Caco-2 (cell line): ENCODE data around the gene SKIC8. TPM values are rescaled to one million over a fixed set of nuclear protein-coding genes. Genes with fewer than 3 reads are reported as not detected.

Source experiments
- BruUV-seq: library from RNA; stranded (reverse); fragments of 400-500 nt; replicated peaks from 2 replicates; lab custom pipeline; 2021; lab: Mats Ljungman, UMichigan
- CTCF ChIA-PET: fragments of 300-600 bp; sonication (Branson Sonifier 250); formaldehyde crosslinking; loops from one replicate; lab custom pipeline; 2022; ENCODE audit warnings: antibody characterized with exemption; lab: Charles Lee
- POLR2A ChIA-PET: fragments of 300-600 bp; sonication (Branson Sonifier 250); formaldehyde crosslinking; loops from one replicate; lab custom pipeline; 2022; ENCODE audit warnings: antibody characterized with exemption; lab: Charles Lee
- DNase-seq, 2 experiments: peaks; one replicate each; pipeline versions ENCODE4 v3.0.0 to v3.0.0-alpha.2; 2020 to 2022
- H3K27me3 ChIP-seq: replicated peaks from 2 replicates; pipeline ENCODE4 v1.6.0; 2011; ENCODE audit warnings: low read length; ENCODE audit not compliant: control insufficient read depth, insufficient read depth
- H3K36me3 ChIP-seq: 2 replicates; pipeline ENCODE4 v1.5.1; 2011; ENCODE audit warnings: low read length; ENCODE audit not compliant: control insufficient read depth, insufficient read depth
- H3K4me1 ChIP-seq: fragments of 250-450 bp; sonication (Bioruptor Pico); 2 replicates; pipeline ENCODE4 v1.5.1; 2020; ENCODE audit warnings: mild to moderate bottlenecking
- H3K4me3 ChIP-seq: 2 replicates; pipeline ENCODE4 v1.5.1; 2011; ENCODE audit warnings: low read depth, mild to moderate bottlenecking, control low read depth, low read length
- H3K9me3 ChIP-seq: fragments of 250-450 bp; sonication (Bioruptor Pico); 2 replicates; pipeline ENCODE4 v1.5.1; 2020; ENCODE audit warnings: mild to moderate bottlenecking, moderate library complexity
- H3K27ac Mint-ChIP-seq: one replicate; pipeline ENCODE4 v1.8.0; 2022; ENCODE audit warnings: mixed read lengths; ENCODE audit not compliant: unreplicated experiment
- H3K27me3 Mint-ChIP-seq: one replicate; pipeline ENCODE4 v1.8.0; 2022; ENCODE audit warnings: mixed read lengths; ENCODE audit not compliant: insufficient read depth, unreplicated experiment
- H3K36me3 Mint-ChIP-seq: one replicate; pipeline ENCODE4 v1.8.0; 2022; ENCODE audit warnings: mild to moderate bottlenecking, mixed read lengths; ENCODE audit not compliant: insufficient read depth, unreplicated experiment
- H3K4me1 Mint-ChIP-seq: one replicate; pipeline ENCODE4 v1.8.0; 2022; ENCODE audit warnings: low read depth, mixed read lengths; ENCODE audit not compliant: unreplicated experiment
- H3K4me3 Mint-ChIP-seq: one replicate; pipeline ENCODE4 v1.8.0; 2022; ENCODE audit warnings: mild to moderate bottlenecking, moderate library complexity, mixed read lengths; ENCODE audit not compliant: unreplicated experiment
- H3K9me3 Mint-ChIP-seq: one replicate; pipeline ENCODE4 v1.8.0; 2022; ENCODE audit warnings: mixed read lengths; ENCODE audit not compliant: unreplicated experiment
- CTCF ChIP-seq, 2 experiments: fragments of 200-600 bp in 1 of 2; IDR thresholded peaks; 1 replicate in 1 of 2; 2 replicates in 1 of 2; pipeline versions ENCODE4 v1.5.1 to v1.8.0; 2011 to 2022; ENCODE audit warnings: antibody characterized with exemption in 1 of 2, control low read depth in 1 of 2, inconsistent platforms in 1 of 2, low read depth in 1 of 2, low read length in 1 of 2, mild to moderate bottlenecking in 1 of 2, moderate library complexity in 1 of 2; ENCODE audit not compliant: insufficient read depth in 1 of 2, severe bottlenecking in 1 of 2, unreplicated experiment in 1 of 2
- intact Hi-C: fragments of 100-400 bp; cut with micrococcal nuclease; formaldehyde crosslinking; loops from one replicate; pipeline ENCODE4 v1.10.0; 2022; ENCODE audit not compliant: unreplicated experiment
- total RNA-seq: library from RNA; stranded (reverse); gene quantifications from 2 replicates; pipeline ENCODE4 v1.2.3, GENCODE V29; 2022

The SKIC8 gene
- total RNA-seq, 1 experiment from 2014 or later: 45.7 TPM

DNA sequence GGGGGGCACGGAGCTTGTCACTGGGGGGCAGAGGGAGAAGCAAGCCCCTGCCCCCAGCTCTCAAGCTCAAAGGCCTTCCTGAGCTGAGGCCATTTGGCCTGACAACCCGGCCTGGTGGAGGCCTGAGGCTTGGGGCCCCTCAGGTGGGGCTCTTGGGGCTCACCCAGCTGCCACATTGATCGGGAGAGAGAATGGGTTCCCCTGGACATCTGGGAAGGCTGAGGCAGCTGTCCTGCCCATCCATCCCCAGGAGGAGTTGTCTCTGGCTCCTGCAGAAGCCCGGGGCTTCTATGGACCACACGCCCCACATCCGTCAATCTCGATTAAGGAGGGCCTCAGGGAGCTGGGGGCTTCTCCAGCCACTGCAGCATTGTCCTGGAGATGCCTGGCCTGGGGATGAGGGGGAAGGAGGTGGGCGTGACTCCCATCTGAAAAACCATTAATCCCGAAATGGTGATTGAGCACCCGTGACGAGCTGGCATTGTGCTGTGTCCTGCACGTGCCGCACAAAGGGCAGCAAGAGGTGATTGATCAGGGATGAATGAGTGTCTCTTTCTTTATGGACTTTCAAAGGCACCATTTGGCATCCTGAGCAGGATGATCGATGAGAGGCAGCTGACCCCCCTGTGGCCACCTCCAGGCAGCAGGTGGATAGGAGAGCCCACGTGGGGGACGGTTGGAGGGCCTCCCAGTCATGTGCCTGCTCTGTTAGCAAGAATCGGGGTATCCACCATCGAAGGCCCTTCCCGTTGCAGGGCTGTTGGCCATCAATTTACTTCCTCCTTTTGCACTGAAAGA, 23.5 kb upstream of the SKIC8 start:
- Mint-ChIP-seq H3K9me3 (no peaks in the 10 kb centered on the region), H3K4me3 (no peak overlapping the region), H3K27me3 (no peaks in the 10 kb centered on the region), H3K4me1 (peaks cover 8% of the 10 kb centered on the region), H3K27ac (no peak overlapping the region), H3K36me3 (no peaks in the 10 kb centered on the region)
- Histone ChIP-seq H3K27me3 (no peaks in the 10 kb centered on the region), H3K36me3 (no peaks in the 10 kb centered on the region), H3K9me3 (no peaks in the 10 kb centered on the region), H3K4me3 (no peak overlapping the region), H3K4me1 (peaks cover 11% of the 10 kb centered on the region)
- CTCF ChIA-PET: no interaction called here
- intact Hi-C loops: no loop called here
- POLR2A ChIA-PET: no interaction called here
- no peak for DNase-seq
- BruUV-seq: no TSS peak
- no peak for TF ChIP-seq CTCF (IDR thresholded peaks at IDR 0.05; ENCODE audit: insufficient read depth in 1 of 2, low read depth in 1 of 2, low read length in 1 of 2, severe bottlenecking in 1 of 2, unreplicated experiment in 1 of 2)

GRCh38 chr15:78322243-78322642, 22.8 kb upstream of the SKIC8 start:
- H3K4me3 Mint-ChIP-seq: no peak overlapping the region
- TF ChIP-seq CTCF (IDR thresholded peaks at IDR 0.05; ENCODE audit: insufficient read depth in 1 of 2, low read depth in 1 of 2, low read length in 1 of 2, severe bottlenecking in 1 of 2, unreplicated experiment in 1 of 2): no peak
- no peaks in the 10 kb centered on the region for H3K27me3 ChIP-seq
- H3K9me3 Mint-ChIP-seq: no peaks in the 10 kb centered on the region
- no peaks in the 10 kb centered on the region for H3K36me3 ChIP-seq
- ChIA-PET POLR2A (no interaction called here), CTCF (no interaction called here)
- intact Hi-C loops: no loop called here
- peaks cover 8% of the 10 kb centered on the region for H3K4me1 Mint-ChIP-seq
- H3K4me1 ChIP-seq: peaks cover 11% of the 10 kb centered on the region
- BruUV-seq: no TSS peak
- no peak for DNase-seq
- no peak overlapping the region for H3K4me3 ChIP-seq
- H3K36me3 Mint-ChIP-seq: no peaks in the 10 kb centered on the region
- H3K9me3 ChIP-seq: no peaks in the 10 kb centered on the region
- H3K27me3 Mint-ChIP-seq: no peaks in the 10 kb centered on the region
- no peak overlapping the region for H3K27ac Mint-ChIP-seq

DNA sequence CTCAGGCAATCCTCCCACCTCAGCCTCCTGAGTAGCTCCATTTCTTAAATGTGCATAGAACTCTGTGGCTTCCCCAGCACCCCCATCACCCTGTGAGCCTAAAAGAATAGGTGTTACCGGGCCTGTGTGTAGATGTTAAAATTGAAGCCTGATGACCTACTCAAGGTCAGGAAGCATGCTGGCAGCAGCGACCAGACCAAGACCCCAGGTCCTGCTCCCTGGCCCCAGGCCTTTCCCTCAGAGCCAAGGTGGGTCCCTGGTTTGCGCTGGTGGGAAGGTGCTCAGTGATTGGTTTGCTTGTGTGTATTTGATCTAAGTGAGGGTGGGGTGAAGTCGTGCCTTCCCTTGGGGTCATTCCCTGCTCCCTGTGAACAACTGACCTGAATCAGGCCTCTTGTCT, 22.4 kb upstream of the SKIC8 start:
- no peaks in the 10 kb centered on the region for H3K36me3 ChIP-seq
- peaks cover 11% of the 10 kb centered on the region for H3K4me1 ChIP-seq
- Mint-ChIP-seq H3K4me3 (no peak overlapping the region), H3K36me3 (no peaks in the 10 kb centered on the region), H3K27ac (no peak overlapping the region), H3K27me3 (no peaks in the 10 kb centered on the region), H3K9me3 (no peaks in the 10 kb centered on the region), H3K4me1 (peaks cover 8% of the 10 kb centered on the region)
- POLR2A ChIA-PET: no interaction called here
- no peak overlapping the region for H3K4me3 ChIP-seq
- H3K27me3 ChIP-seq: no peaks in the 10 kb centered on the region
- intact Hi-C loops: no loop called here
- TF ChIP-seq CTCF (IDR thresholded peaks at IDR 0.05; ENCODE audit: insufficient read depth in 1 of 2, low read depth in 1 of 2, low read length in 1 of 2, severe bottlenecking in 1 of 2, unreplicated experiment in 1 of 2): no peak
- no peak for DNase-seq
- CTCF ChIA-PET: no interaction called here
- no TSS peak for BruUV-seq
- H3K9me3 ChIP-seq: no peaks in the 10 kb centered on the region
